ENCODE measurements around the gene TMEM214. TPM values are rescaled to one million over a fixed set of nuclear protein-coding genes. Genes with fewer than 3 reads are reported as not detected.

The TMEM214 gene
- total and polyA plus RNA-seq, 4 donors: 30.2 to 106 (median 94.9) TPM

- WGBS, 2 donors: 3 to 10% methylated on average over 7 of the region's 7 CpGs
- intact Hi-C loops (cut with DNase I): loop anchor here (5.0 kb wide), 1 partner anchor 48 kb away; the partner anchor contains the start of gene TMEM214 (in 2 of the 2)
- H3K9me3 ChIP-seq (ENCODE audit: control insufficient read depth, low read length): no peaks in the 10 kb centered on the region
- DNase-seq: no peak
- H3K27me3 ChIP-seq (ENCODE audit: control insufficient read depth in 1 of 2, insufficient read depth in 2 of 2, low read length in 1 of 2): no peaks in the 10 kb centered on the region
- peak overlapping the region; percentile 3 to 56 for H3K27ac ChIP-seq (ENCODE audit: low read depth in 1 of 2, low read length in 2 of 2)
- no peak for ATAC-seq (ENCODE audit: low FRiP score)
- peaks cover 0 to 2% of the 10 kb centered on the region in 2 donors for H3K36me3 ChIP-seq (ENCODE audit: control insufficient read depth in 1 of 2, insufficient read depth in 2 of 2, low read length in 1 of 2)
- H3K4me3 ChIP-seq (ENCODE audit: low read length in 2 of 2): peak overlapping the region; percentile 28 to 77
- H3K4me1 ChIP-seq (ENCODE audit: control insufficient read depth in 1 of 2, insufficient read depth in 2 of 2, low read length in 2 of 2): no peaks in the 10 kb centered on the region
Measured at GRCh38 chr2:27080140-27080469, 47.3 kb downstream of the TMEM214 start.

GRCh38 chr2:27080603-27080936 is 47.8 kb downstream of the TMEM214 start:
- intact Hi-C loops (cut with DNase I): loop anchor here (5.0 kb wide), 1 partner anchor 48 kb away; the partner anchor contains the start of gene TMEM214 (in 2 of the 2)

DNA sequence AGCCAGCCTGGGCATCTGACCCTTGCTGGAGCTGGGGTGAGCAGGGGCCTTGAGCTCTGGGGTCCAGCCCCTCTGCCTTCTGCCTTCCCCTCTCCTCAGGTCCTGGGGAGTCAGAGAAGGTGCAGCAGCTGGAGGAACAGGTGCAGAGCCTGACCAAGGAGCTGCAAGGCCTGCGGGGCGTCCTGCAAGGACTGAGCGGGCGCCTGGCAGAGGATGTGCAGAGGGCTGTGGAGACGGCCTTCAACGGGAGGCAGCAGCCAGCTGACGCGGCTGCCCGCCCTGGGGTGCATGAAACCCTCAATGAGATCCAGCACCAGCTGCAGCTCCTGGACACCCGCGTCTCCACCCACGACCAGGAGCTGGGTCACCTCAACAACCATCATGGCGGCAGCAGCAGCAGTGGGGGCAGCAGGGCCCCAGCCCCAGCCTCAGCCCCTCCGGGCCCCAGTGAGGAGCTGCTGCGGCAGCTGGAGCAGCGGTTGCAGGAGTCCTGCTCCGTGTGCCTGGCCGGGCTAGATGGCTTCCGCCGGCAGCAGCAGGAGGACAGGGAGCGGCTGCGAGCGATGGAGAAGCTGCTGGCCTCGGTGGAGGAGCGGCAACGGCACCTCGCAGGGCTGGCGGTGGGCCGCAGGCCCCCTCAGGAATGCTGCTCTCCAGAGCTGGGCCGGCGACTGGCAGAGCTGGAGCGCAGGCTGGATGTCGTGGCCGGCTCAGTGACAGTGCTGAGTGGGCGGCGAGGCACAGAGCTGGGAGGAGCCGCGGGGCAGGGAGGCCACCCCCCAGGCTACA is 49.4 kb downstream of the TMEM214 start:
- peaks cover 0 to 2% of the 10 kb centered on the region in 2 donors for H3K36me3 ChIP-seq (ENCODE audit: control insufficient read depth in 1 of 2, insufficient read depth in 2 of 2, low read length in 1 of 2)
- DNase-seq: no peak
- ATAC-seq (ENCODE audit: low FRiP score): no peak
- no peak overlapping the region for H3K4me3 ChIP-seq (ENCODE audit: low read length in 2 of 2)
- H3K4me1 ChIP-seq (ENCODE audit: control insufficient read depth in 1 of 2, insufficient read depth in 2 of 2, low read length in 2 of 2): no peaks in the 10 kb centered on the region
- intact Hi-C loops (cut with DNase I): loop anchor here (5.0 kb wide), 1 partner anchor 50 kb away; the partner anchor contains the start of gene TMEM214 (in 2 of the 2)
- WGBS, 2 donors: 80 to 85% methylated on average over 38 of the region's 38 CpGs
- H3K9me3 ChIP-seq (ENCODE audit: control insufficient read depth, low read length): no peaks in the 10 kb centered on the region
- no peaks in the 10 kb centered on the region for H3K27me3 ChIP-seq (ENCODE audit: control insufficient read depth in 1 of 2, insufficient read depth in 2 of 2, low read length in 1 of 2)
- no peak overlapping the region for H3K27ac ChIP-seq (ENCODE audit: low read depth in 1 of 2, low read length in 2 of 2)

More at GRCh38 chr2:27080603-27080936, 47.8 kb downstream of the TMEM214 start:
- no peaks in the 10 kb centered on the region for H3K4me1 ChIP-seq (ENCODE audit: control insufficient read depth in 1 of 2, insufficient read depth in 2 of 2, low read length in 2 of 2)
- no peaks in the 10 kb centered on the region for H3K27me3 ChIP-seq (ENCODE audit: control insufficient read depth in 1 of 2, insufficient read depth in 2 of 2, low read length in 1 of 2)
- ATAC-seq (ENCODE audit: low FRiP score): no peak
- peak overlapping the region in 1 of 2 donors; percentile 56 for H3K27ac ChIP-seq (ENCODE audit: low read depth in 1 of 2, low read length in 2 of 2)
- peak overlapping the region in 1 of 2 donors; percentile 77 for H3K4me3 ChIP-seq (ENCODE audit: low read length in 2 of 2)
- H3K36me3 ChIP-seq (ENCODE audit: control insufficient read depth in 1 of 2, insufficient read depth in 2 of 2, low read length in 1 of 2): peaks cover 0 to 2% of the 10 kb centered on the region in 2 donors
- no peaks in the 10 kb centered on the region for H3K9me3 ChIP-seq (ENCODE audit: control insufficient read depth, low read length)
- DNase-seq: peak in 1 of 2 donors; percentile 61
- WGBS, 2 donors: 48 to 52% methylated on average over 14 of the region's 14 CpGs

DNA sequence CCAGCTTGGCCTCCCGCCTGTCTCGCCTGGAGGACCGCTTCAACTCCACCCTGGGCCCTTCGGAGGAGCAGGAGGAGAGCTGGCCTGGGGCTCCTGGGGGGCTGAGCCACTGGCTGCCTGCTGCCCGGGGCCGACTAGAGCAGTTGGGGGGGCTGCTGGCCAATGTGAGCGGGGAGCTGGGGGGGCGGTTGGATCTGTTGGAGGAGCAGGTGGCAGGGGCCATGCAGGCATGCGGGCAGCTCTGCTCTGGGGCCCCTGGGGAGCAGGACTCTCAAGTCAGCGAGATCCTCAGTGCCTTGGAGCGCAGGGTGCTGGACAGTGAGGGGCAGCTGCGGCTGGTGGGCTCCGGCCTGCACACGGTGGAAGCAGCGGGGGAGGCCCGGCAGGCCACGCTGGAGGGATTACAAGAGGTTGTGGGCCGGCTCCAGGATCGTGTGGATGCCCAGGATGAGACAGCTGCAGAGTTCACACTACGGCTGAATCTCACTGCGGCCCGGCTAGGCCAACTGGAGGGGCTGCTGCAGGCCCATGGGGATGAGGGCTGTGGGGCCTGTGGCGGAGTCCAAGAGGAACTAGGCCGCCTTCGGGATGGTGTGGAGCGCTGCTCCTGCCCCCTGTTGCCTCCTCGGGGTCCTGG is 50.1 kb downstream of the TMEM214 start:
- WGBS, 2 donors: 81 to 83% methylated on average over 26 to 27 of the region's 27 CpGs
- Histone ChIP-seq H3K4me3 (ENCODE audit: low read length in 2 of 2) (no peak overlapping the region), H3K9me3 (ENCODE audit: control insufficient read depth, low read length) (no peaks in the 10 kb centered on the region), H3K36me3 (ENCODE audit: control insufficient read depth in 1 of 2, insufficient read depth in 2 of 2, low read length in 1 of 2) (peaks cover 0 to 2% of the 10 kb centered on the region in 2 donors), H3K27ac (ENCODE audit: low read depth in 1 of 2, low read length in 2 of 2) (no peak overlapping the region), H3K27me3 (ENCODE audit: control insufficient read depth in 1 of 2, insufficient read depth in 2 of 2, low read length in 1 of 2) (no peaks in the 10 kb centered on the region), H3K4me1 (ENCODE audit: control insufficient read depth in 1 of 2, insufficient read depth in 2 of 2, low read length in 2 of 2) (no peaks in the 10 kb centered on the region)
- ATAC-seq (ENCODE audit: low FRiP score) (no peak), DNase-seq (no peak)
- intact Hi-C loops (cut with DNase I): loop anchor here (5.0 kb wide), 1 partner anchor 51 kb away; the partner anchor contains the start of gene TMEM214 (in 2 of the 2)

DNA sequence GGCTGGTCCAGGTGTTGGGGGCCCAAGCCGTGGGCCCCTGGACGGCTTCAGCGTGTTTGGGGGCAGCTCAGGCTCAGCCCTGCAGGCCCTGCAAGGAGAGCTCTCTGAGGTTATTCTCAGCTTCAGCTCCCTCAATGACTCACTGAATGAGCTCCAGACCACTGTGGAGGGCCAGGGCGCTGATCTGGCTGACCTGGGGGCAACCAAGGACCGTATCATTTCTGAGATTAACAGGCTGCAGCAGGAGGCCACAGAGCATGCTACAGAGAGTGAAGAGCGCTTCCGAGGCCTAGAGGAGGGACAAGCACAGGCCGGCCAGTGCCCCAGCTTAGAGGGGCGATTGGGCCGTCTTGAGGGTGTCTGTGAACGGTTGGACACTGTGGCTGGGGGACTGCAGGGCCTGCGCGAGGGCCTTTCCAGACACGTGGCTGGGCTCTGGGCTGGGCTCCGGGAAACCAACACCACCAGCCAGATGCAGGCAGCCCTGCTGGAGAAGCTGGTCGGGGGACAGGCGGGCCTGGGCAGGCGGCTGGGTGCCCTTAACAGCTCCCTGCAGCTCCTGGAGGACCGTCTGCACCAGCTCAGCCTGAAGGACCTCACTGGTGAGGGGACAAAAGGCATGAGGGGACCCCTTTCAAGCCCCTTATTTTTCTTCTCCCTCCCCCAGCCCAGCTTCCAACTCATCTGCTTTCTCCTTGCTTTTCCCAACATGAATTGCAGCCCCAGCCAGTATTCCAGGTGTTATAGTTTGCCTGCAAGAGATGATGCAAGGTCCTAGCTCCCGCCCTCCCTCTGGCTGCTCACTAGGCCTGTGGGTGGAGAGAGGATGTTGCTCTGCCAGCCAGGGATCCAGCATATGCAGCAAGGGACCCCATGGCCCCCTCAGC is 50.9 kb downstream of the TMEM214 start:
- H3K27me3 ChIP-seq (ENCODE audit: control insufficient read depth in 1 of 2, insufficient read depth in 2 of 2, low read length in 1 of 2): no peaks in the 10 kb centered on the region
- intact Hi-C loops (cut with DNase I): loop anchor here (5.0 kb wide), 1 partner anchor 51 kb away; the partner anchor contains the start of gene TMEM214 (in 2 of the 2)
- ATAC-seq (ENCODE audit: low FRiP score) (no peak), DNase-seq (no peak)
- 72 to 79% methylated on average over 19 to 20 of the region's 20 CpGs for WGBS, 2 donors
- H3K27ac ChIP-seq (ENCODE audit: low read depth in 1 of 2, low read length in 2 of 2): no peak overlapping the region
- no peaks in the 10 kb centered on the region for H3K9me3 ChIP-seq (ENCODE audit: control insufficient read depth, low read length)
- peaks cover 0 to 2% of the 10 kb centered on the region in 2 donors for H3K36me3 ChIP-seq (ENCODE audit: control insufficient read depth in 1 of 2, insufficient read depth in 2 of 2, low read length in 1 of 2)
- no peak overlapping the region for H3K4me3 ChIP-seq (ENCODE audit: low read length in 2 of 2)
- no peaks in the 10 kb centered on the region for H3K4me1 ChIP-seq (ENCODE audit: control insufficient read depth in 1 of 2, insufficient read depth in 2 of 2, low read length in 2 of 2)

GRCh38 chr2:27084297-27085061 is 51.7 kb downstream of the TMEM214 start:
- no peak for ATAC-seq (ENCODE audit: low FRiP score)
- Histone ChIP-seq H3K4me1 (ENCODE audit: control insufficient read depth in 1 of 2, insufficient read depth in 2 of 2, low read length in 2 of 2) (no peaks in the 10 kb centered on the region), H3K9me3 (ENCODE audit: control insufficient read depth, low read length) (no peaks in the 10 kb centered on the region), H3K36me3 (ENCODE audit: control insufficient read depth in 1 of 2, insufficient read depth in 2 of 2, low read length in 1 of 2) (peaks cover 0 to 2% of the 10 kb centered on the region in 2 donors), H3K4me3 (ENCODE audit: low read length in 2 of 2) (no peak overlapping the region), H3K27me3 (ENCODE audit: control insufficient read depth in 1 of 2, insufficient read depth in 2 of 2, low read length in 1 of 2) (no peaks in the 10 kb centered on the region), H3K27ac (ENCODE audit: low read depth in 1 of 2, low read length in 2 of 2) (no peak overlapping the region)
- DNase-seq: no peak
- intact Hi-C loops (cut with DNase I): loop anchor here (5.0 kb wide), 4 partner anchors 32 to 122 kb away; partner anchors contain the start of genes TMEM214 (in 2 of the 2), AGBL5 (in 1 of the 2) and PREB (in 1 of the 2)
- WGBS, 2 donors: 82 to 85% methylated on average over 6 of the region's 6 CpGs

DNA sequence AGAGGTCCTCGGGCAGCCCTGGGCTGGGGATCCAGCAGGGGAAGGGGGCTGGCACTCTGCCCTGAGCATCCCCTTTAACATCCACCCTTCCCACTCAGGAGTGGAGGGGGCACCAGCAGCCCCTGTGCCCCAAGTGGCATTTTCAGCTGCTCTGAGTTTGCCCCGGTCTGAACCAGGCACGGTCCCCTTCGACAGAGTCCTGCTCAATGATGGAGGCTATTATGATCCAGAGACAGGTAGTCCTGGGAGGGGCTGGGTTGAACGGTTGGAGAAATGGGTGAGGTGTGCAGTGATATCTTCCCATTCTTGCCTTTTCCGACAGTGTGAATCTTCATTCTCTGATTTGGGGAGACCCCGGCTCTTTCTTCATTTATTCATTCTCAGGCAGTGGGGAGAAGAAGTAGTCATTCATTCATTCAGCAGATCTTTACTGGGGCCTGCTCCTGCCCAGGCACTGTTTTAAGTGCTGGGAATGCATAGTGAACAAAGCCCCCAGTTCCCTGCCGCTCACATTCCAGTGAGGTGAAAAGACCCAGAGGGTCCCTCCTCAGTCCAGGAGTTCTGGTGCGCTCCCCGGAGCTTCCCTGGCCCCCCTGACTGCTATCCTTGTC is 52.4 kb downstream of the TMEM214 start:
- intact Hi-C loops (cut with DNase I): loop anchor here (5.0 kb wide), 3 partner anchors 33 to 123 kb away; partner anchors contain the start of genes AGBL5 (in 1 of the 2) and PREB (in 1 of the 2)
- H3K27me3 ChIP-seq (ENCODE audit: control insufficient read depth in 1 of 2, insufficient read depth in 2 of 2, low read length in 1 of 2): no peaks in the 10 kb centered on the region
- H3K36me3 ChIP-seq (ENCODE audit: control insufficient read depth in 1 of 2, insufficient read depth in 2 of 2, low read length in 1 of 2): peaks cover 0 to 2% of the 10 kb centered on the region in 2 donors
- 52 to 53% methylated on average over 10 of the region's 10 CpGs for WGBS, 2 donors
- no peaks in the 10 kb centered on the region for H3K9me3 ChIP-seq (ENCODE audit: control insufficient read depth, low read length)
- H3K27ac ChIP-seq (ENCODE audit: low read depth in 1 of 2, low read length in 2 of 2): no peak overlapping the region
- DNase-seq (no peak), ATAC-seq (ENCODE audit: low FRiP score) (no peak)
- no peak overlapping the region for H3K4me3 ChIP-seq (ENCODE audit: low read length in 2 of 2)
- H3K4me1 ChIP-seq (ENCODE audit: control insufficient read depth in 1 of 2, insufficient read depth in 2 of 2, low read length in 2 of 2): no peaks in the 10 kb centered on the region

Measured in aorta (tissue), 5 donors.